Measurements from ENCODE around the gene IER3.

DNA sequence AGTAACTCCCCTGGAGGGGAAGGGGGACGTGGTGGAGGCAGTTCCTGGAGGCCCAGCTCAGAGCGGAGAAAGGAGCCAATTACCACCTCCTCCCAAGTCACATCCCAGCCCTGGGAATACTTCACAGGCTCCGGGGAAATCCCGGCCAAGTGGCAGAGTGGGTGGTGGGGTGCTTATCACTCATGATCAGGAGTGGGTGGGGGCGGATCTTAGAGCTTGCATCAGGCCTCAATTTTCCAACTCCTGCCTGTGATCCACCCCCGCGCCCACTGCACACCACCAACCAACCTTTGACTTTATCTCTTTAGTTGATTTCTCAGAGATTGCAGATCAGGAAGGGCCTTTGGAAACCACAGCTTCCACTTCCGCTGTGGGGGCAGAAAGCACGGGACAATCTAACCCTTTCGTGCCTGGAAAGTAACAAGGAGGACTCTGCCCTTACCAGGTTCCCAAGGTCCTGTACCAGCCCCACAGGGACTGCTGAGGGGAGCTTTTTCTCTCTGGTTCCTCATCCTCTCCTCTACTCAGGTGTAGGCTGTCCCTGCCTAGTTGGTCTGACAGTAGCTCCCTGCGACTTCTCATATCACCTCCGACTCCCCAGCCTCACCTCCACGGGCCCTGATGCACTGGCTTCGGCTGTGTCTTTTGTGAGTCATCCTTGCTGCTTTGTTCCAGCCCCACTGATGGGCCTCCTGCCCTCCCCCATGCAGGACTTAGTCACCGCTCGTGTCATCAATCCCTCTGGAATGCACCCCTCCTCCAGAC, 24.9 kb upstream of the IER3 start:
- no peak for TF ChIP-seq POLR2A (IDR thresholded peaks at IDR 0.05)
- TF ChIP-seq, protein P1, sequence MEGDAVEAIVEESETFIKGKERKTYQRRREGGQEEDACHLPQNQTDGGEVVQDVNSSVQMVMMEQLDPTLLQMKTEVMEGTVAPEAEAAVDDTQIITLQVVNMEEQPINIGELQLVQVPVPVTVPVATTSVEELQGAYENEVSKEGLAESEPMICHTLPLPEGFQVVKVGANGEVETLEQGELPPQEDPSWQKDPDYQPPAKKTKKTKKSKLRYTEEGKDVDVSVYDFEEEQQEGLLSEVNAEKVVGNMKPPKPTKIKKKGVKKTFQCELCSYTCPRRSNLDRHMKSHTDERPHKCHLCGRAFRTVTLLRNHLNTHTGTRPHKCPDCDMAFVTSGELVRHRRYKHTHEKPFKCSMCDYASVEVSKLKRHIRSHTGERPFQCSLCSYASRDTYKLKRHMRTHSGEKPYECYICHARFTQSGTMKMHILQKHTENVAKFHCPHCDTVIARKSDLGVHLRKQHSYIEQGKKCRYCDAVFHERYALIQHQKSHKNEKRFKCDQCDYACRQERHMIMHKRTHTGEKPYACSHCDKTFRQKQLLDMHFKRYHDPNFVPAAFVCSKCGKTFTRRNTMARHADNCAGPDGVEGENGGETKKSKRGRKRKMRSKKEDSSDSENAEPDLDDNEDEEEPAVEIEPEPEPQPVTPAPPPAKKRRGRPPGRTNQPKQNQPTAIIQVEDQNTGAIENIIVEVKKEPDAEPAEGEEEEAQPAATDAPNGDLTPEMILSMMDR (IDR thresholded peaks at IDR 0.05 in 4 of 5, conservative IDR thresholded peaks at IDR 0.05 in 1 of 5) = no peak

All from gastrocnemius medialis (tissue), 4 donors.